Frontal cortex (tissue), 4 donors: ENCODE data around the gene KCTD2. TPM values are rescaled to one million over a fixed set of nuclear protein-coding genes. Genes with fewer than 3 reads are reported as not detected.
"Not testable (repeated sequence)": the region's sequence is repeated elsewhere in the genome, so short reads cannot be mapped to it uniquely, and the experiment has no call there.

Source experiments
- DNase-seq, 2 donors: peaks; one replicate each; pipeline ENCODE4 v3.0.0; 2012; ENCODE audit warnings: low spot score in 2 of 2
- FAIRE-seq: peaks from 2 replicates; lab custom pipeline; 2012; peaks lifted over from hg19 to GRCh38; lab: Jason Lieb, UNC
- total RNA-seq: library from RNA; depleted of rRNA; stranded (reverse); fragments of >200 nt; gene quantifications from one replicate; pipeline ENCODE4 v1.2.3, GENCODE V29; 2014
- donor health status: control.
- donor health status: control.
- donor health status: control.

Gene KCTD2, protein sequence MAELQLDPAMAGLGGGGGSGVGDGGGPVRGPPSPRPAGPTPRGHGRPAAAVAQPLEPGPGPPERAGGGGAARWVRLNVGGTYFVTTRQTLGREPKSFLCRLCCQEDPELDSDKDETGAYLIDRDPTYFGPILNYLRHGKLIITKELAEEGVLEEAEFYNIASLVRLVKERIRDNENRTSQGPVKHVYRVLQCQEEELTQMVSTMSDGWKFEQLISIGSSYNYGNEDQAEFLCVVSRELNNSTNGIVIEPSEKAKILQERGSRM
- total RNA-seq = 28.9 TPM

DNA sequence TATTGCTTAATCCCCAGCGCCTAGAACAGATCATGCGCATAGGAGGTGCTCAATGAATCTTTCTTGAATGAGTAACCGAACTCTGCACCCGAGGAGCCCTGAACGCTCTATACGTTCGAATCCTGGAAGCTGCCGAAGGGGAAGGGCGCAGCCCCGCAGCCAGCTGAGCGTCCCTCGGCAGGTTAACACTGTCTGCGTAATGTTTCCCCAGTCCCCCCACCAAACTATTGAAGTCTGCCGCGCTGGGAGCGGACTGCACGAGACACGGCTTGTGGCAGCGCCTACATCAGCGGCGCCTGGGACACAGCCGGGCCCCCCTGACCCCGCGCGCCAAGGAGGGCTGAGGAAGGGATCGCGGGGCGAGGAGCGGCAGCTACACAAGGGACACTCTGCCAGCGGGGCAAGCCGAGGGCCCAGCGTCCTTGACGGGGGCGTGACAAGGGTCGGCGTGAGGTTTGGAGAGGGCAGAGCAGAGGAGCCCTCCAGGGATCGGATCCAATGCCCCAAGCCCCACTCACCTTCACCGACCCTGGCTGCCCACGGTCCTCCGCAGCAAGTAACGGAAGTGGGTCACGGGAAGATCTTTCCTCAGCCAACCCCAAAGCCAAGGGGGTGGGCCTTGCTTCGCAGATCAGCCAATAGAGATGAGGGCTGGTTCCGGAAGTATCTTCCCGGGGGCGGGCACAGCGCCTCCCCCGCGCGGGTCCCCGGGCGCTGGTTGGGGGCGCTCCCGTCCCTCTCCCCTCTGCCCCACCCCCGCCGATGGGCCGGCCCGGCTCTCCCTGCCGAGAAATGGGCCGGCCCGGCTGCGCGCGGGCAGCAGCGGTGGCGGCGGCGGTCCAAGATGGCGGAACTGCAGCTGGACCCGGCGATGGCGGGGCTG is at the start of gene KCTD2, which contains the start of gene ATP5PD:
KCTD2 (plus strand) TSS at position 819 of the 883 bp plus-strand sequence; CDS start at position 845, 26 bp downstream.
ATP5PD (minus strand) TSS at position 563 of the 883 bp plus-strand sequence. CDS start 4,319 bp downstream, outside the sequence.
- FAIRE-seq (no peak), DNase-seq (peak; percentile 97 to 98)

DNA sequence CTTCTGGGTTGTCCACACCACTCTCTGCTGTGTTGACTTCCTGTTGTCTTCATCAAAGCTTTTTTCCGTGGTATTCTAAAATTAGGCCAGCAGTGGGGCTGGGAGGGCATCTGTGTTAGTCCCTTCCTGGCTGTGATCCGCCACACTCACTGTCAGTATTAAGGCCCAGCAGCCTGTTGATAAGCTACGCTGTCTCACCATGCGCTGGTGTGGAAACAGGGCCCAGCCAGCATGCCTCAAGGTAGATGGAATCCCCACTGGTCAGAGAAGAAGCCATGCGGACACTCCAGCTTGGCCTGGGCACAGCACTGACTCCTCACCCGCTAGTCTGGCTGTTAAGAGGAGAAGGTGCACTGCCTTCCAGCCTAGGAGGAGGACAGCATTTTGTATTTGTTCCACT is 48.2 kb upstream of the KCTD2 start:
- DNase-seq (no peak), FAIRE-seq (no peak)

DNA sequence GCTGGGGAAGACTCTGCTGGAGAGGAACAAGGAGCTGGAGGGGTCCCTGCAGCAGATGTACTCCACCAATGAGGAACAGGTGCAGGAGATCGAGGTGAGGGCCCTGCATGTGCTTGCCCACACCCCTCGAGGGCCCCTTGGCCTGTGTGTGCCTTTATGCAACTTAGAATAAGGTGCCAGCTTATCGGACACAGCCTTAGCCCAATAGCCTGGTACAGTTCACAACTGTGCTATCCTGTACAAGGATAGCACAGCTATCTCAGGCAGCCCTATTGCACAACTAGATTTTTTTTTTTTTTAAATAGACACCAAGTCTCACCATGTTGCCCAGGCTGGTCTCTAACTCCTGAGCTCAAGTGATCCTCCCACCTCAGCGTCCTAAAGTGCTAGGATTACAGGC is 47.5 kb upstream of the KCTD2 start:
- no peak for FAIRE-seq
- DNase-seq = no peak

DNA sequence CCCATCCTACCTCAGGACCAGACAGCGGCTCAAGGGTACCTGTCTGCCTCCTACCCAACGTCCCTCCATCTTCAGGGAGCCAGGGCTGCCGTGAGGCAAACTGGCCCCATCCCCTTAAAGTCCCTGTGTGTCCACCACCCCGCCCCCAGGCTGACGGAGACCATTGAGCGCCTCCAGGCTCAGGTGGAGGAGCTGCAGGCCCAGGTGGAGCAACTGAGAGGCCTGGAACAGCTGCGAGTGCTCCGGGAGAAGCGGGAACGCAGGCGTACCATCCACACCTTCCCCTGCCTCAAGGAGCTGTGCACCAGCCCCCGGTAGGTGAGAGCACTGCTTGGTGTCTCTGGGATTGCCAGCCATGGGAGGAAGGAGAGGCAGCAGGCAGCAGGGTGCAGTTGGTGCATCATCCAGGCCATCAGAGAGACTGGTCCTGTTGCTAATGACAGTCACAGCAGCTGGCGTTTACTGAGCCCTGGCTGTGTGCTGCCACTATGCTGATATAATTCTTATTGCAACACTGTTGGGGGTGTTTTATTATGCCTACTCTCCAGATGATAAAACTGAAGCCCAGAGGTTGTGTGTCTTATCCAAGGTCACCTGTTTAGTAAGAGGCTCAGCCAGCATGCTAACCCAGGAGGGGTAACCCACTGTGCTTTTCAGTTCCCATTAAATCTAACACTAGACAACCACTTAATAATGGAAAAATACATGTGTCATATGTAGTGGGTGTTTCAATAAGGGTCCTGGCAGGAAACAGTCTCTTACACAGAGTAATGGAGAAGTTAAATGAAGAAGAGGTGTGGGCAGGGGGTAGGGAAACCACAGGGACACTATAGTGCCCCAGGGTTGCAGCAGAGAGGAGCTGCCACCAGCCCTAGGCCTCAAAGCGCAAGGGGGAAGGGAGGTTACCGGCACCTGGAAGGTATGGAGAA is 44.8 kb upstream of the KCTD2 start:
- DNase-seq (no peak), FAIRE-seq (no peak)

DNA sequence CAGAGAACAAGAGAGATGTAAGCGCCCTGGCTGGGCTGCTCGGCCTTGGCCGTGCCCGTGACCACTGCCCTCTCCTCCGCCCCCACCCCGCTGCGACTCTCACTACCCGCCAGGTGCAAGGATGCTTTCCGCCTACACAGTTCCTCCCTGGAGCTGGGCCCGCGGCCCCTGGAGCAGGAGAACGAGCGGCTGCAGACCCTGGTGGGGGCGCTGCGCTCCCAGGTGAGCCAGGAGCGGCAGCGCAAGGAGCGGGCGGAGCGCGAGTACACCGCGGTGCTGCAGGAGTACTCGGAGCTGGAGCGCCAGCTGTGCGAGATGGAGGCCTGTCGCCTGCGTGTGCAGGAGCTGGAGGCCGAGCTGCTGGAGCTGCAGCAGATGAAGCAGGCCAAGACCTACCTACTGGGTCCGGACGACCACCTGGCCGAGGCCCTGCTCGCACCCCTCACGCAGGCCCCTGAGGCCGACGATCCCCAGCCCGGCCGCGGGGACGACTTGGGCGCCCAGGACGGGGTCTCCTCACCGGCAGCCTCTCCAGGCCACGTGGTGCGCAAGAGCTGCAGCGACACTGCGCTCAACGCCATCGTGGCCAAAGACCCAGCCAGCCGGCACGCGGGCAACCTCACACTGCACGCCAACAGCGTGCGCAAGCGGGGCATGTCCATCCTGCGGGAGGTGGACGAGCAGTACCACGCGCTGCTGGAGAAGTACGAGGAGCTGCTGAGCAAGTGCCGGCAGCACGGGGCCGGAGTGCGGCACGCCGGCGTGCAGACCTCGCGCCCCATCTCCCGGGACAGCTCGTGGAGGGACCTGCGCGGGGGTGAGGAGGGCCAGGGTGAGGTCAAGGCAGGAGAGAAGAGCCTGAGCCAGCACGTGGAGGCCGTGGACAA is 43.7 kb upstream of the KCTD2 start:
- no peak for FAIRE-seq
- no peak for DNase-seq

DNA sequence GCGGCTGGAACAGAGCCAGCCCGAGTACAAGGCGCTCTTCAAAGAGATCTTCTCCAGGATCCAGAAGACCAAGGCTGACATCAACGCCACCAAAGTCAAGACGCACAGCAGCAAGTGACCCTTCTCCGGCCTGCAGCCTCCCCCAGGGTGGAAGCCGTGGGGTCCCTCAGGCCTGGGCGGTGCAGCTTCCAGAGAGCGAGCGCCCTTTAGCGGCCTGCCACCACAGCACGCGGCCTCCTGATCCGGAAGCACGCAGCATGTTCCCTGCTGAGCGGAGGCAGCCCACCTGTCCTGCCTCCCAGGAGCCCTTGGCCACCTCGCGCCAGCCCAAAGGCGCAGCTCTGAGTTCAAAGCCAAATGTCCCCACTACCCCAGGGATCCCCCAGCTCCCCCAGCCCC is 43.1 kb upstream of the KCTD2 start:
- FAIRE-seq (no peak), DNase-seq (no peak)

DNA sequence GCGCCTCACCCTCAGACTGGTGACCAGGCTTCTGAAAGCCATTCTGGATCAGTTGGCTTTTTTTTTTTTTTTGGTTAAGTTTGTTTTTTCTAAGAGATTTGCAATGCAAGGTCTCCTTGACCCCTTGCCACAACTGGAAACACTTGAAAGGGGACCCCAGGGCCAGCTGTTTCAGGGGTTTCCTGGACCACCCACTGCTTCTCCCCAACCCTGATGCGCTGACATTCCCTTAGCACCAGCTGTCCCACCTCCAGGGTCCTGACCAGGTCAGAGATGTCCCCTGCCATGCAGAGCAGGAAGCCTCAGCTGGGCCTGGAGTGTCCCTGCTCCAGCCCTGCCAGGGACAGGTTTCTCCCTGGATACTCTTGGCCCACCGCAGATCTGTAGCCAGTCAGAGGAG is 42.7 kb upstream of the KCTD2 start:
- FAIRE-seq (no peak), DNase-seq (no peak)

DNA sequence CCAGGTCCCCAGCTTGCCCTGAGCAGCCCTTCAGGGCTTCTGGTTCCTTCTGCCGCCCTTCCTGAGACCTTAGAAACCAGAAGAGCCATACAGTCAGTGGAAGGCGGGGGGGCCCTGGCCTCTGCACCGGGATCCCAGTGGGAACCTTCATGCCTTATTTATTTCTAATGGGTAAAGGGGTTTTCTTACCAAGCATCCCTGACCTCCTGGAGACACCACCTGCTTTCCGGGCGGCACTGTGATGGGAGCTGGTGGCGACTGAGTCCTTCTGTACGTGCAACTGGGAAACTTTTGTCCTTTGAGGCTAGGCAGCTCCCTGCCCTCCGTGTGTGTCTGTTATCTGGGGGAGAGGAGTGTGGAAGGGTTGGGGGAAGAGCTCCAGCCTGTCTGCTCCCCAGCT is 41.7 kb upstream of the KCTD2 start:
- no peak for FAIRE-seq

DNA sequence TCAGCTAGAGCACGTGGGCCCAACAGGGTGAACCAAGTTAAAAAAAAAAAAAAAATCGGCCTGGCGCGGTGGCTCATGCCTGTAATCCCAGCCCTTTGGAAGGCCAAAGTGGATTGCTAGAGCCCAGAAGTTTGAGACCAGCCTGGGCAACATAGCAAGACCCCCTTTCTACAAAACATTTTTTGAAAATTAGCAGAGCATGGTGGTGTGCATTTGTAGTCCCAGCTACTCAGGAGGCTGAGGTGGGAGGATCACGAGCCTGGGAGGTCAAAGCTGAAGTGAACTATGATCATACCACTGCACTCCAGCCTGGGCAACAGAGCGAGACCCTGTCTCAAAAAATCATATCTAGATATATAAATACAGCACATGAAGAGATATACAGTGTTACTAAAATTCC is 40.9 kb upstream of the KCTD2 start:
- not testable (repeated sequence) for DNase-seq, FAIRE-seq

More for the DNA sequence above, 41.7 kb upstream of the KCTD2 start:
- DNase-seq = no peak

DNA sequence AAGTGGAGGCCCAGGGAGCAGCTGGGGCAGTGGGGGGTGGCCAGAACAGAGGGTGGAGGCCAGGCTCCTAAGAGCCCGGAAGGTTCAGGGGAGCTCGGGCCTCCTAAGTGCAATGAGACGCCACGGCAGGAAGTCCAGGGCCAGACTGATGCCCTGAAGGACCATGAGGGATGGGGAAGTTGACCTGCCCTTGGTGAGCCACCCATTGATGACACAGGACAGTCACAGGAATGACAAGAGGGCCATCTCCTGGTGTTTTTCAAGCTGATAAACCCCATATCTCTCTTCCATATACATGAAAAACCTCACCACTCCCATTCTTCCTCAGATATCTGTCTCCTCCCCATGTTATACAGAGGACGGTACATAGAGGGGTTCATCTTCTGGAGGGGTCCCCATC is 40.4 kb upstream of the KCTD2 start:
- FAIRE-seq (no peak), DNase-seq (no peak)

DNA sequence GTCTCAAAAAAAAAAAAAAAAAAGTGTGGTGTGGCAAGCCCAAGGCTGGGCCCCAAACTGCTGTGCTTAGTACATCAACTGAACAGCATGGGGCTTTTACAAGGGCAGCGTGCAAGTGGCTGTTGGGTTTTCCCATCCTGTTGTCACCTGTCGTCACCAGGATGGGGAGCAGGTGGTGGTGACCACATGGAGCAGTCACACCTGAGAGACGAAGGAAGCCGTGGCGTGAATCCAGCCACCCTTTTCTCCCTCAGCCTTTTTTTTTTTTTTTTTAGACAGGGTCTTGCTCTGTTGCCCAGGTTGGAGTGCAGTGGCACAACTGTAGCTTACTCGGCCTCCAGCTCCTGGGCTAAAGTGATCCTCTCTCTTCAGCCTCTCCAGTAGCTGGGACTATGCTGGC is 38.7 kb upstream of the KCTD2 start:
- DNase-seq (no peak), FAIRE-seq (no peak)

DNA sequence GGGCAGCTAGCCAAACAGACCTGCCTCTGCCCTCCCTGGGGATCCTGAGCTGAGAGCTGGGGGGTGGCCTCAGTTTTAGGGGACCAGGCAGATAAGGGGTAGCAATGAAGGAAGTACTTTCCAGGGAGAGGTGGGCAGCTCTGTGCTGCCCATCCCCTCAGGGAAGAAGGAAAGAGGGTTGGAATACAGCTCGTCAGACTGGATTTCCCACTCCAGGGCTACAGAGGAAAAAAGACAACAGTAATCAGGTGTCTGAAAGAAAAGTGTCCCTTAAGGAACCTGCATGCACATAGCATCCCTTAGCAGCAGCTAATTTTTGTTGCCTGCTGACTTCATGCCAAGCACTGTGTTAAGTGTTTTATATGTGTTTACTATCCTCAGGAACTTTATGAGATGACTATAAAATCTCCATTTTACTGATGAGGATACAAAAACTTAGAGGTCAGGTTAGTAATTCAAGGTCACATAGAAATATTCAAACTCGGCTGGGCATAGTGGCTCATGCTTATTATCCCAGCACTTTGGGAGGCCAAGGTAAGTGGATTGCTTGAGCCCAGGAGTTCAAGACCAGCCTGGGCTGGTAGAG is 37.8 kb upstream of the KCTD2 start:
- no peak for FAIRE-seq
- no peak for DNase-seq

DNA sequence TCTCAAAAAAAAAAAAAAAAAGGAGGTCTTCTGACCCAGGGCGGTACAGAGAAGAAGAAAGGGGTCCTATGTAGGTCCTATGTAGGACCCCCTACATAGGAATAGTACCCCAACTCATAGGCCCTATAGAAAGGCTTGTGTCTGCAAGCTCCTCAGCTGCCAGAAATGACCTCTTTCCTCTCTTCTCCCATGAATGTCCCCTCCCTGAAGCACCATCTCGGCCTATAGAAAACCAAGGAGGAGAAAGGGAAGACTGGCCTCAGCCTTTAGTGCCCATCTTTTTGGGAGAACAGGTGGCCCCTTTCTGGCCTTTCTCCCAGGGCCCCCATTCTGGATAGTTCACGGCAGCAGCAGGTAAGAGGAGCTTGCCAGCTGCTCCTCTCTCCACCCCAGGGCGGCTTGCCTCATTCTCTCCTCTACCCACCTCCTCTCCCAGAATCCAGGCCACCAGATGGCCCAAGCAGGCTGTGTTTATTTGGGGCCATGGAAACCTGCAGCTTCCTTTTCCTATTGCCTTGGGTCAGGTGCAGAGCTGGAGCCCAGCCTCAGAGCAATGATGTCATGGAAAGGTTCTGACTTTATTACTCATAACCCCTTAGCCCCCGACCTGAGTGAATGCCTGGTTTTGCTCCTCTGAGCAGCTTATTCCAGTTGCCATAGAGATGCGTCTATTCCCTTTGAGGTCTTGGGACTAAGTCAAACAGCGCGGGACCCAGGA is 36.2 kb upstream of the KCTD2 start:
- FAIRE-seq = no peak
- no peak for DNase-seq

DNA sequence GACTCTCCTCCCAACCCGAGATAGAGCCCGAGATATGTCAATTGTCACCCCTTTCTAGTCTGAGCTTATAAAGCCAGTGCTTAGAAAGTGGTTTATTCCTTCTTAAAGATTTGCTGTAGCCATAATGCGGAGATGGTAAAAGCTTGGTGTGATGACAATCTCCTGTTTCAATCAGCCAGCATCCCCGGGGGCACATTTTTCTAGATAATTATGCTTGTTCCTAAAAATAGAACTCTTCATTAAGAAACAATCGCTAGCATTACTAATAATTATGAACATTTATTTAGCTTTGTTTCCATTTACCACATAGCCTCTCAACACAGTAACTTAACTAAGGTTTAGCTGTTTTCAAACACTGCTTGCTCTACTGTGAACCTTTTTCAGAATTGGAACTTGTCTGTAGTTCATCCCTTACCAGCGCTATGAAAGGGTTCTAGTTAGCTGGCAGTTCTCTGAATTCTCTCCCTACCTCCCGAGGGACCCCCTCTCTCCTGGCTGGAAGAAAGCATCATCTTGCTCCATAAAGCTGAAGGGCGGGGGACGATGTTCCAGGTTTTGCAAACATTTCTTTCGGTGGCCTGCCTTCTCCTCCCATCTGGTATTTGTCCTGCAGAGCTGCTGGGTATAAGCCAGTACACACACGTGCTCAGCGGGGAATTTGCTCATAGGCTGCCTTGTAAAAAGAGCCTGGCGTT is 35.5 kb upstream of the KCTD2 start:
- FAIRE-seq (no peak), DNase-seq (peak in 1 of 2 donors; percentile 63)

DNA sequence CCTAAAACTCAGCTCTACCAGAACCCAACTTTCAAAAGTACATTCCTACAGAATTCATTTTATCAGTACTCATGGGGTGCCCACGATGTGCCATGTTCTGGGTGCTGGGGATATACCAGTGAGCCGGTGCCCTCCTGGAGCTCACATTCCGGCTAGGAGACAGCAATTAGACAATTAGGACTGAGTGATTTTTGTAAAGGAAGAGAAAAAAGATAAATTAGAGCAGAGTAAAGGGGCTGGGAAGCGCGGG is 35.0 kb upstream of the KCTD2 start:
- FAIRE-seq (no peak), DNase-seq (no peak)

DNA sequence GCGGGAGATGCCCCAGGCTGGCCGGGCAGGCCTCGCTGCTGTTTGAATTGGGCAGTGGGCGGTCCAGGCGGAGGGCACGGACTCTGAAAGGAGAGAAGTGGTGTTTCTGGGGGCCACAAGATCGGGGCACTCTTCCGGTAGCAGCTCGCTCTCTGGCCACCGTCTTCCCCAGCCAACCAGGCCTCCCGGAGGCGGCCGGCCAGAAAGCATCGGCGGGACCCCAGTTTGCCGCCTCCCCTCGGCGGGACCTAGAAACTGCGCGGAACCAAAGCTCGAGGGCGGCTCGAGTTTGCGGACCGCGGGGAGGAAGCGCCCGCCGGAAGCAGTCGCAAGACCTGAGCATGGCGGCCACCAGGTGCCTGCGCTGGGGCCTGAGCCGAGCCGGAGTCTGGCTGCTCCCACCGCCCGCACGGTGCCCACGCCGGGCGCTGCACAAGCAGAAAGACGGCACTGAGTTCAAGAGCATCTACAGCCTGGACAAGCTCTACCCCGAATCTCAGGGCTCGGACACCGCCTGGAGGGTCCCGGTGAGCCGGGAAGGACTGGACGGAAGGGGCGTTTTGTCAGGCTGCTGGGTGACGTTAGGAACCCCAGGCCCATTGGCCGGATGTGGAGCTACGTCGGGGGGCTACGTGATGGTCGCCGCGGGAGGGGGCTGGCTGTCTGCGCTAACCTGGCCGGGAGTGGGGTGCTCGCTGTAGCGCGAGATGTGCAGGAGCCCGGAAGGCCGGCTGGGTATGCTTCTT is 34.5 kb upstream of the KCTD2 start, which contains the start of gene MRPL58:
MRPL58 (plus strand) TSS at position 325 of the 746 bp plus-strand sequence; CDS start at position 342, 17 bp downstream.
- DNase-seq (peak; percentile 83 to 88), FAIRE-seq (no peak)

DNA sequence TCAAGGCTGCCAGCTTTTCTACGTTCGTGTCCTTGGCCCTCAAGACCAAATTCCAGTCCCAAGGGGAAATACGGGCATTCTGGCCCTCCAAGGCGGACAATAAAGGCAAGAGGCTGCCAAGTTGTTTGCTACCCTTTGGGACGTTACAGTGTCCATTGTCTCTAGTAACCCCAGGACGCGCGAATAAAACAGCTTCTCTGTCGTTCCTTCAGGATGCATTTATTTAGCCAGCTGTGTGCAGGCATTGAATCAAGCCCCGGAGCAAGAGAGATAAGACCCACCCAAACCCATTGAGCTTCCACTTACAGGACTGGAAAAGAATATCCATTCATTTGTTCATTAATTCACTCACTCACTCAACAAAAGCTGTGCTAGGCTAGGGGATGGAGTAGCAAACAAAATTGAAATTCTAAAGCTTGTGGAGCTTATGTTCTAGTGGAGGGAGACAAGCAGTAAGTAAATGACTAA is 33.9 kb upstream of the KCTD2 start:
- FAIRE-seq (no peak), DNase-seq (no peak)
